Measurements from ENCODE around the gene HOXB4. TPM values are rescaled to one million over a fixed set of nuclear protein-coding genes. Genes with fewer than 3 reads are reported as not detected.

The HOXB4 gene
- total and polyA plus RNA-seq, 2 of the 4 experiments (the other 2 are of a cell fraction), result 2.0 to 8.5 TPM

GRCh38 chr17:48598736-48599135 lies 20.6 kb upstream of the HOXB4 start:
- no peaks in the 10 kb centered on the region for H3K9me3 ChIP-seq (ENCODE audit: control insufficient read depth, insufficient read depth, low read length)
- DNase-seq, result no peak
- H2BK15ac ChIP-seq (ENCODE audit: low read depth, low read length), result 0 out of 3 replicates have a peak overlapping the region, but pooled peaks have one; percentile 18
- ChIA-PET POLR2A (ENCODE audit: unreplicated experiment) (interaction anchor here (0.5 kb wide), 1 partner anchor 10 kb away, joined by 3 read pairs; no protein-coding TSS in a partner anchor), CTCF (no interaction called here)
- 0 out of 2 replicates have a peak, but pooled peaks cover 3% of the 10 kb centered on the region for H3K9me1 ChIP-seq (ENCODE audit: insufficient read depth, low read length)
- H2AFZ ChIP-seq (replicated peaks; ENCODE audit: low read length, poor library complexity), result peak overlapping the region; percentile 71
- H3K27me3 ChIP-seq (ENCODE audit: control insufficient read depth, insufficient read depth, low read length), result no peaks in the 10 kb centered on the region
- intact Hi-C loops (cut with micrococcal nuclease) (loop anchor here (1.0 kb wide), 1 partner anchor 12 kb away; no protein-coding TSS in a partner anchor), in situ Hi-C loops (cut with MboI; ENCODE audit: low sequenced_read_pairs) (loop anchor here (5.0 to 10.0 kb wide), 2 partner anchors 261 to 574 kb away; no protein-coding TSS in a partner anchor), dilution Hi-C loops (cut with HindIII; ENCODE audit: low sequenced_read_pairs, unreplicated experiment) (no loop called here)
- no peak overlapping the region for H2BK5ac ChIP-seq (ENCODE audit: low read depth, low read length, poor library complexity, severe bottlenecking)
- H4K8ac ChIP-seq (ENCODE audit: low read depth in 2 of 2, low read length in 2 of 2), result peak overlapping the region; percentile 55 to 86; a peak in 3 of 4 replicates
- peak overlapping the region; percentile 78 for H3K23ac ChIP-seq (ENCODE audit: low read depth, low read length)
- peak overlapping the region; percentile 99; the same call in 1 of the 2 replicates for H3K27ac ChIP-seq (ENCODE audit: insufficient read depth, low read length)
- H3K14ac ChIP-seq (replicated peaks; ENCODE audit: low read depth, low read length), result peak overlapping the region; percentile 97
- H4K91ac ChIP-seq (ENCODE audit: insufficient read depth, low read depth, low read length), result peak overlapping the region; percentile 84
- H3K56ac ChIP-seq (ENCODE audit: extremely low read depth, insufficient read depth, low read length), result peak overlapping the region; percentile 53; the same call in 1 of the 2 replicates
- peak overlapping the region; percentile 38 for H2AK5ac ChIP-seq (ENCODE audit: low read depth, low read length)
- peak overlapping the region; percentile 98; the same call in 1 of the 2 replicates for H3K4ac ChIP-seq (ENCODE audit: low read depth, low read length)
- peaks cover 15% of the 10 kb centered on the region for H4K20me1 ChIP-seq (ENCODE audit: insufficient read depth, low read length)
- peak overlapping the region; percentile 67; the same call in 1 of the 2 replicates for H2BK120ac ChIP-seq (ENCODE audit: low read depth, low read length)
- H4K5ac ChIP-seq (ENCODE audit: low read depth, low read length), result peak overlapping the region; percentile 35; the same call in 1 of the 2 replicates
- no peak overlapping the region for H3K4me3 ChIP-seq (ENCODE audit: insufficient read depth, low read depth, low read length)
- H3K79me1 ChIP-seq (ENCODE audit: low read depth in 1 of 2, low read length in 2 of 2), result peaks cover 24 to 42% of the 10 kb centered on the region in 2 experiments; a peak in 3 of 4 replicates
- peaks cover 9% of the 10 kb centered on the region; the same call in 1 of the 2 replicates for H3K36me3 ChIP-seq (ENCODE audit: control insufficient read depth, insufficient read depth, low read length)
- H3K9ac ChIP-seq (ENCODE audit: low read depth, low read length), result peak overlapping the region; percentile 99
- 0 out of 2 replicates have a peak overlapping the region, but pooled peaks have one; percentile 21 for H2BK20ac ChIP-seq (ENCODE audit: low read depth, low read length)
- no peak for ATAC-seq (ENCODE audit: low read depth)
- peaks cover 12% of the 10 kb centered on the region for H3K4me1 ChIP-seq (ENCODE audit: control insufficient read depth, insufficient read depth, low read length)
- BruUV-seq (replicated peaks), result no TSS peak
- peak overlapping the region; percentile 95 for H3K4me2 ChIP-seq (ENCODE audit: low read depth, low read length)
- no CpG with 5 or more reads among the region's 7 CpGs for WGBS, 2 experiments (ENCODE audit: extremely low coverage in 2 of 2, insufficient read length in 1 of 2)
- H3K18ac ChIP-seq (ENCODE audit: low read depth, low read length), result no peak overlapping the region; the same call in 1 of the 2 replicates
- H2AK9ac ChIP-seq (replicated peaks; ENCODE audit: low read depth, low read length, poor library complexity), result peak overlapping the region; percentile 1
- TF ChIP-seq FOS (IDR thresholded peaks at IDR 0.05; ENCODE audit: low read depth, low read length) (no peak), MXI1 (IDR thresholded peaks at IDR 0.05; ENCODE audit: borderline replicate concordance, low read depth, low read length) (no peak), MAFK (IDR thresholded peaks at IDR 0.05; ENCODE audit: low read depth, low read length) (no peak), RCOR1 (IDR thresholded peaks at IDR 0.05; ENCODE audit: insufficient replicate concordance, low read length) (no peak), ELK1 (IDR thresholded peaks at IDR 0.05; ENCODE audit: borderline replicate concordance, low read depth, low read length) (no peak), BHLHE40 (IDR thresholded peaks at IDR 0.05; ENCODE audit: low read depth, low read length) (no peak)
